ENCODE measurements around the gene CUBN.

GRCh38 chr10:17106991-17107390 lies 22.6 kb downstream of the CUBN start:
- TF ChIP-seq EZH2 (IDR thresholded peaks at IDR 0.05; ENCODE audit: low read length, unreplicated experiment) (no peak), CTCF (conservative IDR thresholded peaks at IDR 0.05; ENCODE audit: low read depth, low read length) (no peak), EZH2phosphoT487 (IDR thresholded peaks at IDR 0.05; ENCODE audit: borderline replicate concordance, low read length) (no peak)
